CD4-positive, alpha-beta T cell (primary cell): Measurements from ENCODE around the gene BAG1. TPM values are rescaled to one million over a fixed set of nuclear protein-coding genes. Genes with fewer than 3 reads are reported as not detected.

ENCODE experiments used
- ATAC-seq: fragments of 200-7000 bp; cut with Tn5 transposase; one replicate; pipeline ENCODE4 v1.10.0; 2022; ENCODE audit warnings: mild to moderate bottlenecking; ENCODE audit not compliant: poor library complexity
- CTCF ChIA-PET: fragments of 350-600 bp; sonication (Branson Sonifier 250); formaldehyde crosslinking; loops from one replicate; lab custom pipeline; 2021; ENCODE audit warnings: antibody characterized with exemption, inconsistent platforms; lab: Charles Lee
- POLR2A ChIA-PET: fragments of 350-600 bp; sonication (Branson Sonifier 250); formaldehyde crosslinking; loops from one replicate; lab custom pipeline; 2021; ENCODE audit warnings: antibody characterized with exemption, inconsistent platforms; lab: Charles Lee
- DNase-seq, 14 experiments: peaks; one replicate each; pipeline ENCODE4 v3.0.0-alpha.2; 2013 to 2020; ENCODE audit warnings: mixed read lengths in 2 of 14
- H3K27ac ChIP-seq, 2 donors: one replicate each; pipeline versions ENCODE4 v1.5.1 to v1.7.0; 2013; ENCODE audit warnings: low read length in 2 of 2, low read depth in 1 of 2, mild to moderate bottlenecking in 1 of 2
- H3K27me3 ChIP-seq, 2 experiments: 1 replicate in 1 of 2; 2 replicates in 1 of 2; pipeline versions ENCODE4 v1.6.1 to v1.7.0; 2013; ENCODE audit warnings: low read length in 2 of 2, control low read depth in 1 of 2, mild to moderate bottlenecking in 1 of 2, moderate library complexity in 1 of 2; ENCODE audit not compliant: insufficient read depth in 2 of 2, control insufficient read depth in 1 of 2
- H3K36me3 ChIP-seq: one replicate; pipeline ENCODE4 v1.6.1; 2013; ENCODE audit warnings: low read length, control low read depth; ENCODE audit not compliant: insufficient read depth
- H3K4me1 ChIP-seq: one replicate; pipeline ENCODE4 v1.6.1; 2013; ENCODE audit warnings: low read length, control low read depth; ENCODE audit not compliant: insufficient read depth
- H3K4me3 ChIP-seq: one replicate; pipeline ENCODE4 v1.5.1; 2013; ENCODE audit warnings: mild to moderate bottlenecking, low read length, moderate library complexity
- H3K9me3 ChIP-seq, 2 experiments: 1 replicate in 1 of 2; 2 replicates in 1 of 2; pipeline versions ENCODE4 v1.6.1 to v1.7.0; 2013; ENCODE audit warnings: low read length in 2 of 2, mild to moderate bottlenecking in 2 of 2, control low read depth in 1 of 2, moderate library complexity in 1 of 2; ENCODE audit not compliant: control insufficient read depth in 1 of 2, insufficient read depth in 1 of 2
- H3K27ac Mint-ChIP-seq: one replicate; pipeline ENCODE4 v1.8.0; 2020; ENCODE audit warnings: mixed read lengths
- H3K27me3 Mint-ChIP-seq: one replicate; pipeline ENCODE4 v1.8.0; 2021; ENCODE audit warnings: mixed read lengths
- H3K36me3 Mint-ChIP-seq: one replicate; pipeline ENCODE4 v1.8.0; 2021; ENCODE audit warnings: low read depth, mixed read lengths
- H3K4me1 Mint-ChIP-seq: one replicate; pipeline ENCODE4 v1.8.0; 2021; ENCODE audit warnings: low read depth, mixed read lengths
- H3K4me3 Mint-ChIP-seq: one replicate; pipeline ENCODE4 v1.8.0; 2020; ENCODE audit warnings: mild to moderate bottlenecking, mixed read lengths
- H3K9me3 Mint-ChIP-seq: one replicate; pipeline ENCODE4 v1.8.0; 2020; ENCODE audit warnings: mixed read lengths
- intact Hi-C, 2 experiments: fragments of 100-400 bp; cut with DNase I in 1 of 2; cut with micrococcal nuclease in 1 of 2; formaldehyde crosslinking; loops; one replicate each; pipeline versions ENCODE4 v1.15.1 to v1.9.0; 2023 to 2025; cut with DNase I, micrococcal nuclease
- total RNA-seq, 174 experiments: library from RNA in 2 of 174; stranded (reverse) in 2 of 174; gene quantifications; one replicate each; pipeline ENCODE4 v1.2.3 and lab custom pipeline; 2021 to 2026
- TF ChIP-seq, protein P1 (sequence below): fragments of 200-600 bp; IDR thresholded peaks from one replicate; pipeline ENCODE4 v1.8.0; 2022; ENCODE audit warnings: antibody characterized with exemption, mild to moderate bottlenecking

The BAG1 gene
- total RNA-seq, 2 experiments from 2014 or later = 58.0 to 61.4 TPM

DNA sequence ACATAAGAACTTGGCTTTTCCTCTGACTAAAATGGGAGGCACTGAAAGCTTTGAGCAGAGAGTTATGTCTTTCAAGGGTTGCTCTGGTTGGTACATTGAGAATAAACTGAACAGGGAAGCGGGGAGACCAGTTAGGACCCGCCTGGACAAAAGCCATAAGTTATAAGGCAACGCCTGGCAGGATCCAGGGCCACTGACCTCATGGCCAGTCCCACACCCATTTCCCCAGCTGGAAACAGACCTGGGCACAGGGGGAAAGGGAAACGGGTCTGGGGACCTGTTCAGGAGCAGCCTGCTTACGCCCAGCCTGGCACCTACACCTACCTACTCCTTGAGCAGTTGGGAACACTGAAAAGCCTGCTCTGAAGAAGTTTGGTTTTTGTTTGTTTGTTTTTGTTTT lies 23.2 kb downstream of the BAG1 start:
- TF ChIP-seq, protein P1, sequence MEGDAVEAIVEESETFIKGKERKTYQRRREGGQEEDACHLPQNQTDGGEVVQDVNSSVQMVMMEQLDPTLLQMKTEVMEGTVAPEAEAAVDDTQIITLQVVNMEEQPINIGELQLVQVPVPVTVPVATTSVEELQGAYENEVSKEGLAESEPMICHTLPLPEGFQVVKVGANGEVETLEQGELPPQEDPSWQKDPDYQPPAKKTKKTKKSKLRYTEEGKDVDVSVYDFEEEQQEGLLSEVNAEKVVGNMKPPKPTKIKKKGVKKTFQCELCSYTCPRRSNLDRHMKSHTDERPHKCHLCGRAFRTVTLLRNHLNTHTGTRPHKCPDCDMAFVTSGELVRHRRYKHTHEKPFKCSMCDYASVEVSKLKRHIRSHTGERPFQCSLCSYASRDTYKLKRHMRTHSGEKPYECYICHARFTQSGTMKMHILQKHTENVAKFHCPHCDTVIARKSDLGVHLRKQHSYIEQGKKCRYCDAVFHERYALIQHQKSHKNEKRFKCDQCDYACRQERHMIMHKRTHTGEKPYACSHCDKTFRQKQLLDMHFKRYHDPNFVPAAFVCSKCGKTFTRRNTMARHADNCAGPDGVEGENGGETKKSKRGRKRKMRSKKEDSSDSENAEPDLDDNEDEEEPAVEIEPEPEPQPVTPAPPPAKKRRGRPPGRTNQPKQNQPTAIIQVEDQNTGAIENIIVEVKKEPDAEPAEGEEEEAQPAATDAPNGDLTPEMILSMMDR = no peak
- Histone ChIP-seq H3K36me3 (no peaks in the 10 kb centered on the region), H3K4me3 (no peak overlapping the region), H3K9me3 (no peaks in the 10 kb centered on the region), H3K27me3 (peaks cover 0 to 2% of the 10 kb centered on the region in 2 experiments), H3K4me1 (peaks cover 3% of the 10 kb centered on the region), H3K27ac (no peak overlapping the region)
- Mint-ChIP-seq H3K36me3 (no peaks in the 10 kb centered on the region), H3K9me3 (no peaks in the 10 kb centered on the region), H3K27me3 (no peaks in the 10 kb centered on the region), H3K4me3 (no peak overlapping the region), H3K4me1 (peaks cover 4% of the 10 kb centered on the region), H3K27ac (no peak overlapping the region)
- ATAC-seq (no peak), DNase-seq (no peak)
- POLR2A ChIA-PET = no interaction called here
- intact Hi-C loops = no loop called here
- CTCF ChIA-PET = no interaction called here

DNA sequence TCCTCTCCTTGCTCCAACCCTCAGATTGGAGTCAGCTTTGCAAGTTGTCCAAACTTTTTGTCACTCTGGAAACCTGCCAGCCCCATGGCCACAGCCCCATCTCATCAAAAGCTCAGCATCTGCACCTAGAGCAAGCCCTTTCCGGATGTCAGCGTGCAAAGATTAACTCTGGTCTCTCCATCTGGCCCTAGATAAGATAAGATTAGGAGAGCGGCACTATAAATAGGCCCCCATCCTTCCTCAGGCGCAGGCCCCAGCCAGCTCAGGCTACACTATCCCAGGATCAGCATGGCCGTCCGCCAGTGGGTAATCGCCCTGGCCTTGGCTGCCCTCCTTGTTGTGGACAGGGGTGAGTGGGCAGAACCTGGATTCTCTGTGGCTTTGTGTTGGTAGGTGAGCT lies 24.6 kb downstream of the BAG1 start, which contains the start of gene SPINK4:
SPINK4 (plus strand) TSS at position 247 of the 400 bp plus-strand sequence; CDS start at position 289, 42 bp downstream.
- H3K27ac Mint-ChIP-seq = no peak within 1 kb of the TSS
- no peaks in the 10 kb centered on the region for H3K27me3 Mint-ChIP-seq
- peaks cover 4% of the 10 kb centered on the region for H3K4me1 Mint-ChIP-seq
- DNase-seq (no peak), ATAC-seq (no peak)
- Histone ChIP-seq H3K36me3 (no peaks in the 10 kb centered on the region), H3K9me3 (no peaks in the 10 kb centered on the region), H3K4me3 (no peak within 1 kb of the TSS), H3K4me1 (peaks cover 3% of the 10 kb centered on the region), H3K27ac (no peak within 1 kb of the TSS), H3K27me3 (peaks cover 0 to 2% of the 10 kb centered on the region in 2 experiments)
- H3K9me3 Mint-ChIP-seq = no peaks in the 10 kb centered on the region
- ChIA-PET CTCF (no interaction called here), POLR2A (no interaction called here)
- intact Hi-C loops = no loop called here
- H3K36me3 Mint-ChIP-seq = no peaks in the 10 kb centered on the region
- TF ChIP-seq, protein P1 = no peak
- H3K4me3 Mint-ChIP-seq = no peak within 1 kb of the TSS

DNA sequence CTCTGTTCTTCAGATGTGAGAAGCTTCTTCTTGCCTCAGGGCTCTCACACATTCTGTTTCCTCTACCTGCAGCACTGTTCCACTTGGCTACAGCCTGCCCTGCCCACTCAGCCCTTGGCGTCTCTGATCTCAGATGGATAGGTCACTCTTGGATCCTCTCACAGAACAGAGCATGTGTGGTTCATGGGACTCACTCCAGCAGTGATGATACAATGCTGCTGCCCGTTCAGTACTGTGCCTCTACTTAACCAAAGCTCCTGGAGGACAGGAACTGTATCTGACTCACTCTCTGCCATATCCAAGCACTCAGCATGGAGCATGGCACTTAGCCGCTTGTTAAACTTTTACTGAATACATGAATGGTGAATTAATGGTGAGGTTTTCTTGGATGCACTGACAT lies 27.9 kb downstream of the BAG1 start:
- Mint-ChIP-seq H3K27me3 (no peaks in the 10 kb centered on the region), H3K9me3 (no peaks in the 10 kb centered on the region), H3K36me3 (no peaks in the 10 kb centered on the region), H3K4me1 (peaks cover 4% of the 10 kb centered on the region), H3K4me3 (no peak overlapping the region), H3K27ac (no peak overlapping the region)
- H3K36me3 ChIP-seq = no peaks in the 10 kb centered on the region
- intact Hi-C loops = no loop called here
- H3K27ac ChIP-seq = no peak overlapping the region
- DNase-seq (no peak), ATAC-seq (no peak)
- H3K4me3 ChIP-seq = no peak overlapping the region
- H3K9me3 ChIP-seq = no peaks in the 10 kb centered on the region
- TF ChIP-seq, protein P1 = no peak
- H3K27me3 ChIP-seq = peaks cover 0 to 2% of the 10 kb centered on the region in 2 experiments
- H3K4me1 ChIP-seq = peaks cover 3% of the 10 kb centered on the region
- ChIA-PET POLR2A (no interaction called here), CTCF (no interaction called here)
